SU-DHL-6 (cell line): ENCODE data around the gene HDAC7.

Source experiments
- H2AFZ ChIP-seq: fragments of 200-600 bp; sonication (generic); 2 replicates; pipeline ENCODE4 v1.6.1; 2014; ENCODE audit warnings: low read depth, mild to moderate bottlenecking, moderate library complexity, mixed read lengths, antibody characterized with exemption, low read length; ENCODE audit not compliant: severe bottlenecking
- H3F3A ChIP-seq: fragments of 200-600 bp; shearing (Covaris generic); 2 replicates; pipeline ENCODE4 v1.6.0; 2016; ENCODE audit warnings: antibody characterized with exemption, mild to moderate bottlenecking; ENCODE audit not compliant: insufficient read depth
- H3K27ac ChIP-seq: fragments of 200-600 bp; sonication (generic); 2 replicates; pipeline ENCODE4 v1.5.1; 2016; ENCODE audit warnings: low read depth, mild to moderate bottlenecking, low read length, moderate library complexity, mixed read lengths
- H3K27me3 ChIP-seq: fragments of 200-600 bp; sonication (generic), shearing (Covaris generic); 2 replicates; pipeline ENCODE4 v1.6.0; 2014; ENCODE audit warnings: mild to moderate bottlenecking, low read length
- H3K36me3 ChIP-seq: fragments of 200-600 bp; sonication (generic); 2 replicates; pipeline ENCODE4 v1.6.1; 2014; ENCODE audit warnings: mild to moderate bottlenecking, low read length, mixed read lengths
- H3K4me2 ChIP-seq: fragments of 300-600, 200-600 bp; shearing (Covaris generic), sonication (generic); 2 replicates; pipeline ENCODE4 v1.6.0; 2014; ENCODE audit warnings: low read length, low read depth, mild to moderate bottlenecking; ENCODE audit not compliant: poor library complexity, severe bottlenecking
- H3K4me3 ChIP-seq: fragments of 200-600 bp; sonication (generic); 2 replicates; pipeline ENCODE4 v1.5.1; 2014; ENCODE audit warnings: antibody characterized with exemption, low read length, mild to moderate bottlenecking, mixed read lengths; ENCODE audit not compliant: insufficient read depth, poor library complexity, severe bottlenecking
- H3K79me2 ChIP-seq: fragments of 200-600 bp; sonication (generic); 2 replicates; pipeline ENCODE4 v1.6.1; 2014; ENCODE audit warnings: mild to moderate bottlenecking, low read length, moderate library complexity; ENCODE audit not compliant: insufficient read depth
- H3K9ac ChIP-seq: fragments of 200-600 bp; sonication (generic); 2 replicates; pipeline ENCODE4 v1.7.0; 2014; ENCODE audit warnings: mild to moderate bottlenecking, low read length
- H3K9me2 ChIP-seq: fragments of 200-600 bp; sonication (generic); replicated peaks from 2 replicates; pipeline ENCODE4 v1.6.1; 2014; ENCODE audit warnings: low read length; ENCODE audit not compliant: insufficient read depth
- H3K9me3 ChIP-seq: fragments of 200-600 bp; sonication (generic); 2 replicates; pipeline ENCODE4 v1.6.1; 2014; ENCODE audit warnings: low read length, mixed read lengths; ENCODE audit not compliant: insufficient read depth
- H4K20me1 ChIP-seq: fragments of 200-600 bp; sonication (generic); 2 replicates; pipeline ENCODE4 v1.6.1; 2014; ENCODE audit warnings: low read depth, mild to moderate bottlenecking, antibody characterized with exemption, low read length, moderate library complexity, mixed read lengths
- EZH2phosphoT487 ChIP-seq: fragments of 200-600 bp; sonication (generic), shearing (Covaris generic); conservative IDR thresholded peaks from 2 replicates; pipeline ENCODE4 v1.6.1; 2018; ENCODE audit warnings: mild to moderate bottlenecking, antibody characterized with exemption, low read length, moderate library complexity, mixed read lengths
- TF ChIP-seq, protein P1 (sequence below): fragments of 200-600 bp; sonication (generic); IDR thresholded peaks from one replicate; pipeline ENCODE4 v1.5.1; 2017; ENCODE audit warnings: antibody characterized with exemption, mild to moderate bottlenecking, low read length, moderate library complexity; ENCODE audit not compliant: insufficient read depth, poor library complexity, severe bottlenecking

HDAC7 gene

GRCh38 chr12:47739297-47739696 lies 80.4 kb downstream of the HDAC7 start:
- H3K9ac ChIP-seq: no peak overlapping the region
- no peaks in the 10 kb centered on the region for H4K20me1 ChIP-seq
- no peaks in the 10 kb centered on the region for H3K79me2 ChIP-seq
- peaks cover 5% of the 10 kb centered on the region for H3F3A ChIP-seq
- H3K27me3 ChIP-seq: no peaks in the 10 kb centered on the region
- H3K9me3 ChIP-seq: no peaks in the 10 kb centered on the region
- no peak overlapping the region for H3K4me2 ChIP-seq
- no peaks in the 10 kb centered on the region for H3K9me2 ChIP-seq
- H3K4me3 ChIP-seq: no peak overlapping the region
- TF ChIP-seq, protein P1, sequence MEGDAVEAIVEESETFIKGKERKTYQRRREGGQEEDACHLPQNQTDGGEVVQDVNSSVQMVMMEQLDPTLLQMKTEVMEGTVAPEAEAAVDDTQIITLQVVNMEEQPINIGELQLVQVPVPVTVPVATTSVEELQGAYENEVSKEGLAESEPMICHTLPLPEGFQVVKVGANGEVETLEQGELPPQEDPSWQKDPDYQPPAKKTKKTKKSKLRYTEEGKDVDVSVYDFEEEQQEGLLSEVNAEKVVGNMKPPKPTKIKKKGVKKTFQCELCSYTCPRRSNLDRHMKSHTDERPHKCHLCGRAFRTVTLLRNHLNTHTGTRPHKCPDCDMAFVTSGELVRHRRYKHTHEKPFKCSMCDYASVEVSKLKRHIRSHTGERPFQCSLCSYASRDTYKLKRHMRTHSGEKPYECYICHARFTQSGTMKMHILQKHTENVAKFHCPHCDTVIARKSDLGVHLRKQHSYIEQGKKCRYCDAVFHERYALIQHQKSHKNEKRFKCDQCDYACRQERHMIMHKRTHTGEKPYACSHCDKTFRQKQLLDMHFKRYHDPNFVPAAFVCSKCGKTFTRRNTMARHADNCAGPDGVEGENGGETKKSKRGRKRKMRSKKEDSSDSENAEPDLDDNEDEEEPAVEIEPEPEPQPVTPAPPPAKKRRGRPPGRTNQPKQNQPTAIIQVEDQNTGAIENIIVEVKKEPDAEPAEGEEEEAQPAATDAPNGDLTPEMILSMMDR: no peak
- no peak for TF ChIP-seq EZH2phosphoT487
- H2AFZ ChIP-seq: no peak overlapping the region
- no peak overlapping the region for H3K27ac ChIP-seq
- no peaks in the 10 kb centered on the region for H3K36me3 ChIP-seq

DNA sequence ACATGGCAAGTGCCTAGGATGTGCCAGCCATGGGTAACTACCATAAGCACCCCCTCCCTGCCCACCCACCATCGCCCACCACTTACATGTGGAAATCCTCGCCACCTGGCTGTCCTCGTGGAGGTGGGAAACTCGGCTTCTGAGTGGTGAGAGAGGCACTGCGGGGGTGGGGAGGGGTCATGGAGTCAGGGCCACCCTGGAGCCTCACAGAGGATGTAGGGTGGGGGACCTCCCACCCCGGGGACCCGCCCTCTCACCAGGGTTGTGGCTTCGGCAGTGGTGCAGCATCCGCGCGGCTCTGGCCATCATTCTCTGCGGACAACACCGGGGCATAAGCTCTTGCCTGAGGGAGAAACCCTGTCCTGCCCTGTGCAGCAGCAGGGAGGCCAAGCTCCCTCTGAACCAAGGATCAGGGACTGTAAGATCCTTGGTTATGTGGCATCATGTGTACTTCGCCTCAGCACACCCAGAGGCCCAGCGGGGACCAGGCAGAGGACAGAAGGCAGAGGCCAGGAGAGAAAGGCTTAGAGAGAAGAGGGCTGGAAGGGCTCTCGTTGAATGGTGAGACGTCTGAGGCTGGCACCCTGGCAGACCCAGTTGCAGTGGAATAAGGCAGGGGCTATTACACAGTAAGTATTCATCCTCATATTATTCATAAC lies 81.6 kb downstream of the HDAC7 start:
- peaks cover 5% of the 10 kb centered on the region for H3F3A ChIP-seq
- no peak overlapping the region for H3K4me2 ChIP-seq
- no peak overlapping the region for H3K27ac ChIP-seq
- H3K9me3 ChIP-seq: no peaks in the 10 kb centered on the region
- no peak overlapping the region for H3K9ac ChIP-seq
- H2AFZ ChIP-seq: no peak overlapping the region
- no peaks in the 10 kb centered on the region for H3K9me2 ChIP-seq
- no peak overlapping the region for H3K4me3 ChIP-seq
- H4K20me1 ChIP-seq: no peaks in the 10 kb centered on the region
- H3K79me2 ChIP-seq: no peaks in the 10 kb centered on the region
- no peaks in the 10 kb centered on the region for H3K36me3 ChIP-seq
- H3K27me3 ChIP-seq: no peaks in the 10 kb centered on the region
- TF ChIP-seq, protein P1: no peak
- no peak for TF ChIP-seq EZH2phosphoT487

- Histone ChIP-seq H2AFZ (no peak overlapping the region), H3K9ac (no peak overlapping the region), H3K36me3 (no peaks in the 10 kb centered on the region), H3K4me2 (no peak overlapping the region), H3F3A (peaks cover 5% of the 10 kb centered on the region), H3K27me3 (no peaks in the 10 kb centered on the region), H3K4me3 (no peak overlapping the region), H3K9me3 (no peaks in the 10 kb centered on the region), H4K20me1 (no peaks in the 10 kb centered on the region), H3K9me2 (no peaks in the 10 kb centered on the region), H3K79me2 (no peaks in the 10 kb centered on the region), H3K27ac (no peak overlapping the region)
- TF ChIP-seq EZH2phosphoT487: no peak
- TF ChIP-seq, protein P1: no peak
These were observed 82.6 kb downstream of the HDAC7 start for GRCh38 chr12:47736877-47737676.
